ENCODE data around the gene TMSB15B.

TMSB15B gene

GRCh38 chrX:104015576-104015975 is 53.1 kb downstream of the TMSB15B start:
- peak overlapping the region; percentile 40 for H3K27ac ChIP-seq
- DNase-seq (ENCODE audit: low read depth, low spot score) = peak; percentile 55

Measured in epithelial cell of prostate (primary cell).